Activated CD4-positive, alpha-beta T cell treated with anti-CD3 and anti-CD28 coated beads, Interleukin-2, amount 50 U/mL, for 16 hours (primary cell): Measurements from ENCODE around the gene WDR48.

Experiments used
- DNase-seq: peaks from one replicate; pipeline ENCODE4 v3.0.0-alpha.2; 2020

WDR48 gene

DNA sequence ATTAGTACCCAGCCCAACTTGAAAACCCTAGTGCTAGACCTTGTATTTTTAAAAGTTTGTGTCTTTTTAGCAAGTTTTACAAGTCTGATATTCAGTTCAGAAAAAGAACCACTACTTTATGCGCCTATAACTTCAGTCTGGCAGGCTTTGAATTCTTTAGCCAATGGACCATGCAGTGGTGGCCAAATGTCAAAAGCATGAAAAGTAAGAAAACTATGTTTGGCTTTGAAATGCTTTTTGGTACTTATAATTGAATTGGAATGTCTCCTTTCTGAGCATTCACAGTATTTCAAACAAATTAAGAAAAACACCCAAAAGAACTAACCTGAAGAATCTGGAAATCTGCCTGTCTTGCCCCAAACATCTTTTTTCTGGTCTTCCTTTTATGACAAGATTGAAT lies 12.8 kb downstream of the WDR48 start:
- no peak for DNase-seq

DNA sequence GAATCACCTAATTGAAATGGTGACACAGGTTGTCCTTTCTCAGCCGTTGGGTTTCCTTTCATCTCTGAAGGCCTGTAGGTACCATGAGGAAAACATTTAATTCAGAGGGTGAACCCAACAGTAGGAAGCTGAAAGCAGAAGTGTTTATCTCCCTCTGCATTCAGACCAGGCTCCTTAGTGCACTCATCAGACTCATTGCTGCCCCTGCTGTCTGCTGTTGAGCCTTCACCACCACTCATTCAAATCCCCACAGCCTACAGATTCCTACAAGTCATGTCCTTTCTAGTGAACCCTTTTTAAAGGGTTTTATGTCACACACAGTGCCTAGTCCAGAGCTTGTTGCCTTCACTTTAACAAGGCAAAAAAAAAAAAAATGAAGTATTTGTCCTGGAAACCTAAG lies 13.4 kb downstream of the WDR48 start:
- peak; percentile 47 for DNase-seq

DNA sequence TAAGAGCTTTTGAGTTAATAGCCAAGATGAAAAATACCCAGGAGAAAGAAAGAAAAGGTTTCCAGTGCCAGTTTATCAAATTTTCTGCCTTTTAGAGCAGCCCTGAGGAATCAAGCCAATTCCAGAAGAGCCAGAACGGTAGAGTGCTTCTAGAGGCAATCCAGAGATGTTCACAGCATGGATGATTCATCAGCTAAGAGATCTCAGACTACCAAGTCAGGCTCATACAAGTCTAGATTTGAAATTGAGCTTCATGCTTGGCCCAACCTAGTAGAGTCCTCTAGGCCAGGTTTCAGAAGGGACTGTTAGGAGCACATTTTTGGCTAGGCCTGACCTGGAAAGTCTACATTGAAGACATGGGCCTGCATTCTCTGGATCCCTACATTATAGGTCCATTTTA lies 15.5 kb downstream of the WDR48 start:
- no peak for DNase-seq

DNA sequence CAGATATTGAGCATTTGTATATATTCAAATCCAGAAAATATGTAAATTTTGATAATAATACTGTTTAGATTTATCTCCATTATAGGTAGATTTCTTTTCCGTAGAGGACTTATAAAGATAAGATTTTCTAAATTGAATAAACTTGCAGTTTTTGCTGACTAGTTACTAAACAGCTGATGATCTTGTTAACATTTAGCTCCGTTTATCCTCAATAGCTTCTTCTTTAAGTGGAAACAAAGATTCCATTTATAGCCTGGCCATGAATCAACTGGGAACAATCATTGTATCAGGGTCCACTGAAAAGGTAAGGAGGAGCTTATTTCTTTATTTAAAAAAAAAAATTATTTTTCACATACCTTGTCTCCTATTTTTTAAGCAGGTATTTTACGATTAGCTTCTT lies 16.7 kb downstream of the WDR48 start:
- DNase-seq: no peak

DNA sequence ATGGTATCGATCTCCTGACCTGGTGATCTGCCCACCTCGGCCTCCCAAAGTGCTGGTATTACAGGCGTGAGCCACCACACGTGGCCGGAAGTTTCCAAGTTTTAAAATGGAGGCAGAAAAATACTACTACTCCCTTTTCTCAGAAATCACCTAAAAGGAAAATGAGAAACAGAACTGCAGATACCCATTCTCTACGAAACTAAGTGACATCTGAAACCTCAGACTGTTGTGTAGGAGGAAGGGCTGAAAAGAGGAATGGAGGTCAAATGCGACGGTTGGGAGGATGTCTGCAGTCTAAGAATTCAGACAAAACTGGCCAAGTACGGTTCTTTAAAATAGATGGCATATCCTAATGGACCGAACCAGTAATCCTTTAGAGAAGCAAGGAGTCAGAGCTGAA lies 24.1 kb downstream of the WDR48 start:
- DNase-seq: peak; percentile 21

DNA sequence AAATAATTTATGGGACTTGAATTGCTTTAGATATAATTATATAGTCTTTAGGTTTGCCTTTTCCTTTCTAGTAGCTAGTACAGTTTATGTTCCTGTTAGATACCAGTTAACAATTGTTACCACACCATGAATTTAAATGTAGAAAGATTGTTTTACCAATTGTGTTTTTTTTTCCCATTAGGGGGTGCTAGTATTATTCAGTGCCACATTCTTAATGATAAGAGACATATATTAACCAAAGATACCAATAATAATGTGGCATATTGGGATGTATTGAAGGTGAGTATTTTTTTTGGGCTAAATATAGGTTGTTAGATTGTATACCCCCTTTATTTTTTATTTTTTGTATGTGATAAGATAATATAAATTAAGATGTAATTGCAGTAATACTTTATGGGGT lies 27.7 kb downstream of the WDR48 start:
- no peak for DNase-seq

DNA sequence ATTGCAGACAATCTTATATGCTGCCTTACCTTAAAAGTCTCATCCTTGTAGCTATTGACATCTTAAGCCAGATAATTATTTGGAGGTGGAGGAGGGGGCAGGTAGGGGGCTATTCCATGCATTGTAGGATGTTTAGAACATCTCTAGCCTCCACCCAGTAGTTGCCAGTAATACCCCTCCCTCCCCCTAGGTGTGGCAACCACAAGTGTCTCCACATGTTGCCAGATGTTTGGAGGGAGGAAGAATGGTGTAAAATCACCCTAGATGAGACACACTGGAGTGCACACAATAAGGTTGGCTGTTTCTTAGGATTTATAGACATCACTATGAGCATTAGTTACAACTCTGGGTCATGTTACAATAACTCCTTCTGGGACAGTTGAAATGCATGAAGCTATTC lies 28.2 kb downstream of the WDR48 start:
- no peak for DNase-seq

DNA sequence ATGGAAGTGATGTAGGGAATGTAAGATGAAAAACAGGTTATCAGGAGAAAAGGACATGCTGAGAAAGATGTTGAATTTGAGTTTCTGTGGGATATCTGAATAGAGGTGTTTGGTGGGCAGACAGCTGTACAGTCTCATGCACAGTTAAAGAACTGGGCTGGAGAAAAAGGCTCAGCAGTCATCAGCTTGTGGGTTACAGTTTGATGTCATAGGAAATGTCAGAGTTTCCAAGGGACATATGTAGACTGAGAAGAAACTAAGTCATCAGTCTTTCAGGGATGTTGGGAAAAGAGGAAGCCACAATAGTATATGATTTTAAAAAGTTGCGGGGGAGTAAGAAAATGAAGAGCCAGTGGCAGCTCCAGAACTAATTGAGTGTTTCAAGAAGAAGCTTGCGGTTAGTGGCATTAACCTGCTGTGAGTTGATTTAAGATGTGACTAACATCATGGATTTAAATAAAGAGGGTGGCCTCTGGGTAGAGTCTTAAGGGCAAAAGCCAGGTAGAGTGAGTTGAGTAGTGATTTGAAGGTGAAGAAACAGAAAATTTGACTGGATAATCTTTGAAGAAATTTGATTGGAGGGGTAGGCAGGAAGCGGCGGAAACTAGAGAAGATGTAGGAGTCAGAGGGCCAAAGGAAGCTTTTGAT lies 31.0 kb downstream of the WDR48 start:
- no peak for DNase-seq

DNA sequence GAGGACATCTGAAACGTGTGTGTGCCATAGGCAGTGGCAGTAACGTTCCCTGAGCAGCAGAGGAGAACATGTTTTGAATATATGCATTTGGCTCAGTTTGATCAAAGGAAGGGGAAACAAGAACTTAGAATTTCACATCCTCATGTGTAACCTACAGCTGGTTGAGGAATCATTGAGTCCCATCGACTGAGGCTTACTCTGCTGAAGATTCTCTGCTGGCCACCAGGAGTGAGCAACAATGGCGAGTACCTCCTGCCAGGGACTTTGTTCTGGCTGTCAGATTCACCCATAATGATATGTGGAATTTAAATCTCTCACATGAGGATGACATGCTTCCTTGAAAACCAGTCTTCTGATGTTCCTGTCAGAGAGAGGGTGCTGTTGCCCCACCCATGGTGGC lies 34.3 kb downstream of the WDR48 start:
- DNase-seq: no peak

DNA sequence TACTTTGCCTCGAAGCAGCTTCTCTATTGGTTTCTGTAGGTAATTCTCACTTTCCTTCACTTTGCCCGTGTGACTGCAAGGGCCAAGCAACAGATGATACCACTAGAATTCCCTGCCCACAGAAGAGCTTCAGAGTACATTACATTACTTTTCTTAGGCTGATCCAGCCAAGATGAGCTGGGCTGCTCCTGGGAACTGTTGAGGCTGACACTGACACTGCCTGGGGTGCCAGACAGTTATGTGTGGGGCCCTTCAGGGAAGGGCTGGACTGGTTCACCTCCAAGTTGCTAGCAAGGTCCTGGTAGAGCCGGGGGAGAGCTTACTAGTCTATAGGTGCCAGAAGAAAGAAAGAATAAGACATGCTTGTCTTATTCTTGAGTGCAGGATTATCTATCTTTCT lies 36.6 kb downstream of the WDR48 start:
- DNase-seq: no peak

DNA sequence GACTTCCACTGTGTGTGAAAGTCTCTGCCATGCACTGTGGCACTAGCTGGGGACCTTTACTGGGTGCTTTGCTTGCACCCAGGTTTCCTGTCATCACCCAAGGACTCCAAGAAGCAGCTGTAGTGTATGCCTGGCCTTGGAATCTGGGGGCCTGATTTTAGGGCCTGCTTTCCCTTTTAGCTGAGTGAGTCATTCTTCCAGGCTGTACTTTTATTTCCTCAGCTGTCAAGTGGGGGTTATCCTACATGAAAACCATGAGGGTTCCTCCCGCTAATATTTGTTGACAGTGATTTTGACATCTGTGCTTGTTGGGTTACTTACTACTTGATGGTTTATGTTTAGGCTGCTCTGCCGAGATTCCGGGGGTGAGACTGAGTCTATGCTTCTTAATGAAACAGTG lies 37.1 kb downstream of the WDR48 start:
- no peak for DNase-seq

DNA sequence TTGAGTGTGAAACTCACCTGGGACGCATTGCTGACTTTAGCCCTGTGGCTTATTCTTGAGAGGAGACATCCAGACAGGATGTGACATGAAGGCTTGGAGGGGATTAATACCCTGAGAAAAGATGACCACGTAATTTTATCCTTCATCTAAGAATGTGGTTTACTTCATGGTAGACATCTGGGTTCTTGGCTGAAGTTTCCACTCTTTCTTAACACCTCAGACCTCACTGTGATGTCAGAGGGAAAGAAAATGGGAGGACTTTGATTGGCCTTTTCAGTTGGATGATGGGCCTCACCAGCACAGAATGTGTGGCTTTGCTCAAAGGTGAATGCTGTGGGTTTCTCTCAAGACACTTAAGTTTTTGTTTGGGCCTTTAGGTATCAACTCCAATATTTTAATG lies 39.1 kb downstream of the WDR48 start:
- no peak for DNase-seq

DNA sequence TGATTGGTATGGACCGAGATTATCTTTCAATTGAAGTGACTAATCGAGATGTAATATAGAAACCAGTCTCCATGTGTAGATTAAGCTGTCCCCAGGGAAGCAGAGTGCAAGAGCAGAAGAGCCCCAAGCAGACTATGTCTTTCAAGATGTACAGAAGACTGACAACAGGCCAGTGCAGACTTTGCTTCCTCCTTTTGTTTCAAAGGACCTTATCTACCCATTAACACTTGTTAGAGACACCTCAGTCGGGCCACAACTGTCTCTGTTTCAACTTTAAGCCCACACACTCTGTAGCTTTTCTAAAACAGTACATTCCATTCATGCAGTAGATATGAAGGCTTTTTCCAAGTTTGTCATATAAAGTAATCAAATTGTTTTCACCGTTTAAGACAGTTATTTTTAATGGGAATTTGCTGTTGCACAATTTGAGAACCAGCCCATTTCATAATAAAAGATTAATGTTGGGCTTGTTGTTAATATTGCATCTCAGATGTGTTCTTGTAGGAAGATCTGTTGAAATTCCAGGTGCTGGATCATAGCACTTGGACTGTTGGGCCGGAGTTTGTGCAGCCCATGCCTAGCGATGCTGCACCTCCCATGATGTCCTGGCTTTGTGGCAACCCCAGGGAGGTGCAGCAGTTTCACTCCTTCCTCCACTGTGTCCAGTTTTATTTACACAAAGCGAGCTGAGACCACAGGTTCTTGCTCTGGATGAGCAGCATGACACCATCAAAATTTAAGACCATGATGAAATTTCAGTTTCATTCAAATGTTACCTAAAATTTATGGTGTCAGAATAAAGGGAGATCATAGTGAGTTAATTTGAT lies 43.2 kb downstream of the WDR48 start:
- no peak for DNase-seq

DNA sequence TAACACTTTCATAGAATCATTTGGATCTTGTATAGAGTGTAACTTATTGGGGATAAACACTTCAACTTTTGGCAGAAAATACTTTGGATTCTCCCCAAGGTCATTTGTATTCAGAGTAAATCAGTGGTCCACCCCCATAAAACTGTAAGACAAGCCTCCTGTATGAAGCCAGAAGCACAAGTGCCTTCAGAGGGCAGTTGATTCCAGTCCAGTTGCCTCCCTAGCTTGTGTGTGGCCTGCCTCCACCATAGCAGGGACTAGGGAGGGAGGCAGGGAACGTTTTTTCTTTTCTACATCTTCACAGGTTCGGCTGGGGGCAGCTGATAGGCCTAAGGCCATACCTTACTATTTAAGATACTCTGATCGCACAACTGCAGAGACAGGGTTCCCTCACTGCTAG lies 44.0 kb downstream of the WDR48 start:
- DNase-seq: no peak

DNA sequence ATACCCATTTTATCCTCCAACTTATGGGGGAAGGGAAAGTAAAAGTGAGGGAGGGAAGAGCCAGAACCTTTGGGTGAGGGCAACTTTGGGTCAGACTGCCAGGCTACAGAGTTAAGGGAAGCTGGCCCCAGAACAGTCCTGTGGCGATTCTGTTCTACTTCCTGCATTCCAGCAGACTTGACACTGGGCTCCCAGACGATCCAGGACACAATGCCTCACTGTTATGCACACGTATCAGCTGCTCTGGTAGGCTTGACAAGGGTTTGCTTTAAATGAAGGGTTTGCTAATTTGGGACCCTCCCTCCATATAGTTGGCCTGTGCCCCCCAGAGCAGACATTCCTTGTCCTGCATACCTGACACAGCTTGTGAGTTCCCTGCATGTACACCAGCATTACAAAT lies 45.0 kb downstream of the WDR48 start:
- no peak for DNase-seq

DNA sequence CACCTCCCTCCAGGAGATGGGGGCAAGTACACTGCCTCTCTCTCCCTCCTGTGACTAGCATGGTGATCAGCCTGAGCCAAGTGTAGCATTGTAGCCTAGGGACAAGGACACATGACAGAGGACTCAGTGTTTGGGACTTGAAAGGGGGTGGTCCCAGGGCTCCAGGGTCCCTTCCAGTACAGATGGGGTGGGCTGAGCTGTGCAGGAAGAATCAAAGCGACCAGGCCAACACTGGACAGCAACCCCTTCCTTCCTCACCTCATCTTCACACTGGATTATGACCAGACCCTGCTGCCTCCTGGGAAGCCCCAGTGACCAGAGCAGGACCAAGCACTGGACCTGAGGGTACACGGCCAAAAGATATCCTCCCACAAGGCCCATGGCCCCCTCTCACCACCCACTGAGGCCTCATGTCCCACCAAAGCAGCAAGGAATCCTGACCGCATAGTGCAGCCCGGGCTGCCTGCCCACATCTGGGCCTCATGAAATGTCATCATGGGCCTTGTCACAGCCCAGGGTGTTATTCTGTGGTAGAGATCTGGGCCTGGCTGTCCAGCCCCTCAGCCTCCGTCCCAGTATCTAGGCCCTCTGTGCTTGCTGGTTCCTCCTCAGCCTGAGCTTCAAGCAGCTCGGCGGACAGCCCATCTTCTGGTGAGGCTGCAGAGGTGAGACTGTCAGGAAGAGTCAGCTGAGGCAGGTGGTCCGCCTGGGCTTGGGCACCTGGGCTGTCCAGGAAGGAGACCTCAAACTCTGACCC lies 46.1 kb downstream of the WDR48 start:
- no peak for DNase-seq

DNA sequence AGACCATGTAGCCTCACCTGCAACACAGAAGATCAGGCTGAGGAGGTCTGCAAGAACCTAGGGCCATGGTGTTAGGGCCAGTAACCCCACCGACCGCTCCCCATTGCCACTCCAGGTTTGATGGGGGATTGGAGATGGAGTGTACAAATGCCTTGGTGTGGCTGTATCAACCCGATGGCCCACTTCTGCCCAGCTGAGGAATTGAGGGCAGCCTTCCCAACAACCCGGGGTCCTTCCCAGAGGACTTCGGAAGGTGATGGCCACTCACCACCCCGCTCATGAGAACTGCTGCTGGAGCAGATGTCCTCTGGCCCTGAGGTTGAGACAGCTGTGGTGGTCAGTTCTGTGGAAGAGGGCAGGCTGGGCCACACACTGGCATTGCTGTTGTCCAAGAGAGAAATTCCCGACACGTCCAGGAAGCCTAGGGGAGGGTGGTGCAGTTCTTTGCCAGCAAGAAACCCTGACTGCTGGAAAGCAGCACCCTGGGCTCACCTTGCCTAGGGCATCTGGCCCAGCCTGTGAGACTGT lies 46.7 kb downstream of the WDR48 start:
- no peak for DNase-seq

DNA sequence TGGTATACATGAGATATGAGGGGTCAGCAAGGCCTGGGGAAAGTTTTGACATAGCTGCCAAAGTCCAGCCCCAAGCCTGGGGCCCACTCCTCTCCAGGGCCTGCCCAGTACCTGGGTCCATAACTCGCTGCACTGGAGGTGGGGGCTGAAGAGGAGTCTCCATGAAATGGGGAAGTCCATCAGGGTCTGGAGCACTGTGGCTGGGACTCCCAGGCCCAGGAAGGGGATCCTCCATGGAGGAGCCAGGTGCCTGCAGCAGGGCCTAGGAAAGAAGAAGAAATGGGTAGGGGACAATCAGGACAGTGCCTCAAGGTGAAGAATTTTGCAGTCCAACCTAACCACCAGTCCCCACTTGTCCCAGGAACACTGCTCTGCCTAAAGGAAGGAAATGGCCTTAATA lies 47.4 kb downstream of the WDR48 start:
- no peak for DNase-seq

DNA sequence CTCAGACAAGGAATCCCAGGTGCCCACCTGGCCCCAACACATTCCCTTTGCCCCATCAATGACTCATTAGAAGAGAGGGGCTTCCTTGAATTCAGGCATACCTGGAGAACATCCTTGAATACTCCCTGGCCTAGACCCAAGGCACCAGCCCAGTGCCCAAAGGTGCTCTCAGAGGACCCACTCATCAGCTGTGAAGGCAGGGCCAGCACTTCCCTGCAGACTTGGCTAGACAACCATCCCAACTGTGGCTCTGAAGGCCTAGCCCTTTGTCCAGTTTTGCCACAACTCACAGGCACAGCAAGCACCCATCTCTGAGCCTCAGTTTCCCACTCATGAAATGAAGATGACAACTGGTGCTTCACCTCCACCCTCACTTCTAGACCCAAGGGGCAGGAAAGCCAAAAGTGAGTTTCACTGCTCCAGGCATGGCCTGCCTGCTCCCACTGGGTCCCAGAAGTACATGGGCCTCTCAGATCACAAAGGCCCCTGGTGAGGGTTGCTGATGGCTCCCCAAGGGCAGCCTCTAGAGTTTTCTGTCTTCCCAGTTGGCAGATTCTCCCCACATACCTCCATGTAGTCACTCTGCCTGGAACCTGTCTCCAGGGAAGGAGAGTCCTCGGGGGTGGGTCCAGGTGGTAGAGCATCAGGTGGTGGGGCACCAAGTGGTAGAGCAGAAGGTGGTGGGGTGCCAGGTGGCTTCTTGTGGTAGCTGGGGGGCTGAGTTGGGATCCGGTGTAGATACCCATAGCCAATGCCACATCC lies 48.1 kb downstream of the WDR48 start:
- DNase-seq: no peak

DNA sequence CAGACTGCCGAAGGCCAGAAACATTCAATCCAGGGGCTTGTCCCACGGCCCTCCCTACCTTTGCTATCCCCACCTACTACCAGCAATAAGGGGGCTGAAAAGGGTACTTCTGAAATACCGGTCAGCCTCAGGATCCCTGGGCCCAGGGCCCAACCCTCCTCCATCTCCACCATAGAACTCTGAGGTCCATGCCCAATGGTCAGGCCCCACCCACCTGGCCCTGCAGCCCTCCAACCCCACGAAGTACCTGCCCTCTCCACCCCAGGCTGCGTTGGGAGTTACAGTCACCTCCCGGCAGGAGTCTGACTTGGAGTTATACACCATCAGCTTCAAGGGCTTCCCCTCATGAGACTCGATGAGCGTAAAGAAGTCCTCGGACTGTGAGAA lies 48.7 kb downstream of the WDR48 start:
- no peak for DNase-seq

DNA sequence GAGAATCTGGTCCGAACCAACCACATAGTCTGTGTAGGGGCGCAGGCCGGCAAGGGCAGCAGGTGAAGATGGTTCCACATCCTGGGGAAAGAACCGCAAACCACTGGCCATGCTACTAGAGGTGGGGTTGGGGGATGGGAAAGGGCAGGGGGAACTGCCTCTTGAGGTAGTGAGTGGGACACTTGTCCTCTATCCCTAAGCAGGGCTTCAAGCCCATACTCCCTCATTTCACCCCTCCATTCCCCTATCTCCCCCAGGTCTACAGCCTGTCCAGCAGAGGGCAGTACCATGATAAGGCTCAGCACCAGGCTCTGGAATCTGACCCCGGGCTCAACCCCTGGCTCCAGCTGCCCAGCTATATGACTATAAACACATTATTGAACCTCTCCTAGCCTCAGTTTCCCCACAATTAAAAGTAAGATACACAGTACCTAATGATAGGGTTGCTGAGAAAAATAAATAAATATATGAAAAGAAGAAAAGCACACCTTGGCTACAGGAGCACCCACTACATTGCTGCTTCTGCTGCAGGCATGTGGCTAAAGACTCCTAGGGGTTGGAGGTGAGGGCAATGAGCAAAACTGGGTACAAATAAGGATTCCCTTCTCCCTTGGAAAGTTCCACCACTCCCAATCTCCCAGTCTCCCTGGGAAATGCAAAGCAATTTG lies 49.3 kb downstream of the WDR48 start:
- DNase-seq: peak; percentile 61

DNA sequence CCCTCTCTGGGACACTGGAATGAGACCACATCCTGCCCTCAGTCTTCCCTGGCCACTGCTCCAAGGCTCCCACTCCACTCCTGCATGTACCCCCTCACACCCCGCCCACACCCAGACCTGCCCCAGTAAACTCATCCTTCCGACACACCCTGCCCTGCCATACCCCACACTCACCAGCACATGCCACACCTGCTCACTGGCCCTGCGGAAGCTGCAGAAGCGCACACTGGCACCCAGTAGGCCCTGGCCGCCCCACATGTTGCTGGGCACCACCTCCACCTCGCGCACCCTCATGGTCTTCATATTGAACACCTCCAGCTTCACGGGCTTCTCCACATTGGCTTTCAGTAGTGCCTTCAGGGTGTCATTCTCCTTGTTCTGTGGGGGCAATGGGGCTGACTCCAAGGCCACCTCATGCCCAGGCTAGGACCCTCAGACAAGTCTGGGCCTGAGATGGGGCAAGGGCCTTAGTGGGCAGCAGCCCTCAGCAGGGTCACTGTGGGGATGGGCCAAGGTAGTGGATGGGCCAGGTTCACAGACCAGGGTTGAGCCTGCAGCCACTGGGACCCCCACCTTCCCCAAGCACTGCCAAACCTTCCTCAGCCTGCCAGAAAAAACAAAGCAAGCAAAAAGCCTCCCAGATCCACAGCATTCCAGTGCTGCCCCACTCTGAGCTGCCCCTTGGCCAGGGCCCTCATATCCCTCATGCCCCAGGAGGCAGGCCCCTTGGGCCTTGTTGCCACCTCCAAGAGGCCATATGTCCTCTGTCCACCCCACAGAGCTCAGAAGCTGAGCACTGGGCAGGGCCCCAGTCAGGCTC lies 50.9 kb downstream of the WDR48 start:
- no peak for DNase-seq
